HCT116 (cell line): ENCODE measurements around the gene CBX1. TPM values are rescaled to one million over a fixed set of nuclear protein-coding genes. Genes with fewer than 3 reads are reported as not detected.

ENCODE experiments used
- ATAC-seq: fragments of 200-7000 bp; cut with Tn5 transposase; 2 replicates; pipeline ENCODE4 v1.9.1; 2020; ENCODE audit warnings: mild to moderate bottlenecking, moderate library complexity
- BruUV-seq: library from RNA; stranded (reverse); fragments of 400-500 nt; replicated peaks from 2 replicates; lab custom pipeline; 2021; lab: Mats Ljungman, UMichigan
- CTCF ChIA-PET: fragments of 300-600 bp; sonication (Branson Sonifier 250); formaldehyde crosslinking; loops from one replicate; lab custom pipeline; 2021; ENCODE audit warnings: antibody characterized with exemption; lab: Charles Lee
- POLR2A ChIA-PET: fragments of 300-600, 350-600 bp; sonication (Branson Sonifier 250); formaldehyde crosslinking; loops from one replicate; lab custom pipeline; 2021; ENCODE audit warnings: antibody characterized with exemption; lab: Charles Lee
- RAD21 ChIA-PET, 2 experiments: fragments of 300-600 bp; sonication (Branson Sonifier 250); formaldehyde crosslinking; loops; one replicate each; lab custom pipeline; 2023; ENCODE audit warnings: low total read pairs in 2 of 2; ENCODE audit not compliant: uncharacterized antibody in 2 of 2, unreplicated experiment in 2 of 2, low non-redundant PET in 1 of 2; lab: Charles Lee
- DNase-seq: peaks from one replicate; pipeline ENCODE4 v3.0.0-alpha.2; 2010; ENCODE audit warnings: low read depth, low spot score
- H2AFZ ChIP-seq: fragments of 200-600 bp; shearing (Covaris generic), sonication (generic); 2 replicates; pipeline ENCODE4 v1.6.1; 2017; ENCODE audit warnings: low read depth, mixed run types, mixed read lengths, antibody characterized with exemption, low read length; ENCODE audit not compliant: poor library complexity, severe bottlenecking
- H3K27ac ChIP-seq: 2 replicates; pipeline ENCODE4 v1.5.1; 2012; ENCODE audit warnings: low read depth, low read length
- H3K27me3 ChIP-seq: fragments of 200-600 bp; sonication (generic); 2 replicates; pipeline ENCODE4 v1.6.1; 2016; ENCODE audit warnings: mixed run types, low read length, mixed read lengths; ENCODE audit not compliant: insufficient read depth
- H3K36me3 ChIP-seq, 2 experiments: fragments of 200-500 bp in 1 of 2; fragments of 200-600 bp in 1 of 2; sonication (Bioruptor generic) in 1 of 2; sonication (generic) in 1 of 2; 2 replicates each; pipeline versions ENCODE4 v1.5.1 to v1.6.1; 2014 to 2016; ENCODE audit warnings: low read length in 2 of 2, inconsistent platforms in 1 of 2, mixed read lengths in 1 of 2, mixed run types in 1 of 2; ENCODE audit not compliant: insufficient read depth in 2 of 2, control insufficient read depth in 1 of 2
- H3K4me1 ChIP-seq, 2 experiments: fragments of 200-600 bp in 1 of 2; sonication (generic) in 1 of 2; 2 replicates each; pipeline versions ENCODE4 v1.5.1 to v1.6.1; 2012 to 2017; ENCODE audit warnings: low read length in 2 of 2, inconsistent platforms in 1 of 2, mild to moderate bottlenecking in 1 of 2, mixed read lengths in 1 of 2, mixed run types in 1 of 2, moderate library complexity in 1 of 2; ENCODE audit not compliant: insufficient read depth in 2 of 2, control insufficient read depth in 1 of 2
- H3K4me2 ChIP-seq: fragments of 200-600 bp; sonication (generic); 2 replicates; pipeline ENCODE4 v1.6.1; 2017; ENCODE audit warnings: mixed run types, low read length, mixed read lengths
- H3K4me3 ChIP-seq, 2 experiments: fragments of 200-600 bp in 1 of 2; sonication (generic) in 1 of 2; replicated peaks in 1 of 2; 2 replicates each; pipeline ENCODE4 v1.5.1; 2011 to 2016; ENCODE audit warnings: low read length in 2 of 2, control low read depth in 1 of 2, low read depth in 1 of 2, mild to moderate bottlenecking in 1 of 2, mixed read lengths in 1 of 2, mixed run types in 1 of 2
- H3K79me2 ChIP-seq: fragments of 200-600 bp; sonication (generic); 2 replicates; pipeline ENCODE4 v1.6.1; 2017; ENCODE audit warnings: mild to moderate bottlenecking, mixed run types, low read length, moderate library complexity, mixed read lengths; ENCODE audit not compliant: insufficient read depth
- H3K9ac ChIP-seq: fragments of 200-600 bp; sonication (generic); 2 replicates; pipeline ENCODE4 v1.6.1; 2016; ENCODE audit warnings: low read length, mixed read lengths
- H3K9me2 ChIP-seq: fragments of 200-600 bp; sonication (generic), shearing (Covaris generic); 2 replicates; pipeline ENCODE4 v1.6.1; 2017; ENCODE audit warnings: mixed run types, mild to moderate bottlenecking, moderate library complexity; ENCODE audit not compliant: insufficient read depth
- H3K9me3 ChIP-seq, 2 experiments: fragments of 200-500 bp in 1 of 2; fragments of 200-600 bp in 1 of 2; sonication (Bioruptor generic) in 1 of 2; sonication (generic) in 1 of 2; 2 replicates each; pipeline ENCODE4 v1.6.1; 2014 to 2017; ENCODE audit warnings: low read length in 2 of 2, mixed read lengths in 2 of 2, inconsistent platforms in 1 of 2, low read depth in 1 of 2, mild to moderate bottlenecking in 1 of 2, mixed run types in 1 of 2, moderate library complexity in 1 of 2; ENCODE audit not compliant: control insufficient read depth in 1 of 2, insufficient read depth in 1 of 2
- H4K20me1 ChIP-seq: fragments of 200-600 bp; sonication (generic), shearing (Covaris generic); 2 replicates; pipeline ENCODE4 v1.6.1; 2017; ENCODE audit warnings: mixed run types, mild to moderate bottlenecking, moderate library complexity; ENCODE audit not compliant: insufficient read depth
- CBX3 ChIP-seq: IDR thresholded peaks from 2 replicates; pipeline ENCODE4 v1.6.1; 2012; ENCODE audit warnings: low read depth
- CEBPB ChIP-seq: IDR thresholded peaks from 2 replicates; pipeline ENCODE4 v1.6.1; 2012; ENCODE audit warnings: low read depth
- EGR1 ChIP-seq: IDR thresholded peaks from 2 replicates; pipeline ENCODE4 v1.6.1; 2012; ENCODE audit warnings: low read depth
- EZH2phosphoT487 ChIP-seq: fragments of 200-600 bp; IDR thresholded peaks from 2 replicates; pipeline ENCODE4 v1.6.1; 2018; ENCODE audit warnings: antibody characterized with exemption, borderline replicate concordance
- FOSL1 ChIP-seq: IDR thresholded peaks from 2 replicates; pipeline ENCODE4 v1.6.1; 2012; ENCODE audit warnings: low read depth
- JUND ChIP-seq: IDR thresholded peaks from 2 replicates; pipeline ENCODE4 v1.6.1; 2012
- POLR2A ChIP-seq: IDR thresholded peaks from 2 replicates; pipeline ENCODE4 v1.7.0; 2011; ENCODE audit warnings: borderline replicate concordance; ENCODE audit not compliant: insufficient read depth, insufficient read length; ENCODE audit errors: extremely low read depth
- POLR2AphosphoS5 ChIP-seq: IDR thresholded peaks from 2 replicates; pipeline ENCODE4 v1.6.1; 2011; ENCODE audit warnings: mild to moderate bottlenecking, low read depth, low read length, moderate library complexity
- RAD21 ChIP-seq: IDR thresholded peaks from 2 replicates; pipeline ENCODE4 v1.6.1; 2012; ENCODE audit warnings: low read depth, mild to moderate bottlenecking
- SIN3A ChIP-seq: IDR thresholded peaks from 2 replicates; pipeline ENCODE4 v1.6.1; 2012; ENCODE audit warnings: low read depth
- SP1 ChIP-seq: IDR thresholded peaks from 2 replicates; pipeline ENCODE4 v1.6.1; 2012; ENCODE audit warnings: low read depth
- SRF ChIP-seq: IDR thresholded peaks from 2 replicates; pipeline ENCODE4 v1.6.1; 2012; ENCODE audit warnings: low read depth
- TCF7L2 ChIP-seq: IDR thresholded peaks from 2 replicates; pipeline ENCODE4 v1.7.0; 2011; ENCODE audit warnings: borderline replicate concordance, inconsistent platforms; ENCODE audit not compliant: insufficient read depth, insufficient read length; ENCODE audit errors: extremely low read depth
- YY1 ChIP-seq: IDR thresholded peaks from 2 replicates; pipeline ENCODE4 v1.6.1; 2011; ENCODE audit warnings: low read length, low read depth, moderate library complexity, mild to moderate bottlenecking; ENCODE audit not compliant: insufficient replicate concordance; ENCODE audit errors: extremely low read depth
- ZFX ChIP-seq: fragments of 450-650 bp; IDR thresholded peaks from 2 replicates; pipeline ENCODE4 v1.6.1; 2017
- intact Hi-C: fragments of 100-400 bp; cut with micrococcal nuclease; formaldehyde crosslinking; loops from 2 replicates; pipeline ENCODE4 v1.10.0; 2022
- total RNA-seq: library from RNA; stranded (reverse); gene quantifications from one replicate; pipeline ENCODE4 v1.2.1, GENCODE V29; 2021; ENCODE audit not compliant: unreplicated experiment
- TF ChIP-seq, protein P1 (sequence below): IDR thresholded peaks from 2 replicates; pipeline ENCODE4 v1.6.1; 2011; ENCODE audit warnings: mild to moderate bottlenecking, low read length, moderate library complexity; ENCODE audit not compliant: insufficient replicate concordance; ENCODE audit errors: extremely low read depth
- TF ChIP-seq, protein P2 (sequence below): IDR thresholded peaks from 2 replicates; pipeline ENCODE4 v1.6.1; 2012
- TF ChIP-seq, protein P3 (sequence below): IDR thresholded peaks from 2 replicates; pipeline ENCODE4 v1.6.1; 2012; ENCODE audit warnings: low read depth
- TF ChIP-seq, protein P4 (sequence below), 3 experiments: fragments of 200-600 bp in 1 of 3; sonication (generic) in 1 of 3; IDR thresholded peaks in 2 of 3; conservative IDR thresholded peaks in 1 of 3; 2 replicates each; pipeline ENCODE4 v1.5.1; 2012 to 2017; ENCODE audit warnings: low read depth in 2 of 3, low read length in 2 of 3, antibody characterized with exemption in 1 of 3, borderline replicate concordance in 1 of 3, control low read depth in 1 of 3, mild to moderate bottlenecking in 1 of 3, mixed read lengths in 1 of 3, mixed run types in 1 of 3, moderate library complexity in 1 of 3; ENCODE audit not compliant: insufficient read depth in 1 of 3

The CBX1 gene
- total RNA-seq, 1 experiment from 2014 or later, result 136 TPM

DNA sequence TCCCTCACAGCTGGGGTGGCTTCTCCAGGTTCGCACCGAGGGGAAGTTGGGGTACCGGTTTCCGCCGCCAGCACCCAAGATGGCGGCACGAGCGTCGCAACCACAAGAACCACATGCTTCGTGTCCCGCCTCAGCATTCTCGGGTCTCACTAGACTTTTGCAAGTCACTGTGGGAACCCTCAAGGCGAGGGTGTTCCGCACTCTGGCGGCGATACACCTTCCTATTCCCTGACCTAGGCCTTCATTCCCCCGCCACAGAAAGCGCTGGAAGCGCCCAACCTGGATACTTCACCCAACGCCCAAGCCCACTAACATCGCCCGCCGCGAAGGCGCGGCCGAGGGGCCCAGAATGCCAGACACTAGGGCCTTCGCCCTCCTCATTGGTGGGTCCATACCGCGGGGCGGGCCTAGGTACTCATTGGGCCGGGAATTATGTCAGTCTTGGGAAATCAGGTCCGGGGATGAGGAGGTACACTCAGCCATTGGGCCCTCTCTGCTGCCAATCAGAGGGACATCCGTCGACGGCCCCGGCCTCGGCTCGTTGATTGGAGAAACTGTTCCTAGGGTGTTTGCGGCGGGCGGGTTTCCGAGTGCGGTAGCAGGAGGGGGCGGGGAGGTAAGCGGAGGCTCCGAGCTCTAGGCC, 53.4 kb downstream of the CBX1 start, which contains the start of gene NFE2L1:
TSS of gene NFE2L1 (plus strand) at position 619 of the 643 bp plus-strand sequence. CDS start 2,760 bp downstream, outside the sequence.
- Histone ChIP-seq H3K9me3 (no peaks in the 10 kb centered on the region), H2AFZ (peak within 1 kb of the TSS; percentile 49), H3K36me3 (peaks cover 20 to 26% of the 10 kb centered on the region in 2 experiments), H3K79me2 (peaks cover 43% of the 10 kb centered on the region), H3K4me2 (peak within 1 kb of the TSS; percentile 78), H3K4me3 (peak within 1 kb of the TSS; percentile 64 to 67), H4K20me1 (no peaks in the 10 kb centered on the region), H3K4me1 (peaks cover 25 to 52% of the 10 kb centered on the region in 2 experiments), H3K27ac (peak within 1 kb of the TSS; percentile 90), H3K9ac (peak within 1 kb of the TSS; percentile 72), H3K27me3 (no peaks in the 10 kb centered on the region), H3K9me2 (no peaks in the 10 kb centered on the region)
- ChIA-PET CTCF (interaction anchor here (1.0 to 3.5 kb wide), 7 partner anchors 11 to 83 kb away, joined by 4 to 37 read pairs (median 6); partner anchors contain the start of gene CDK5RAP3), RAD21 (interaction anchor here (1.4 to 2.1 kb wide), 2 partner anchors 22 kb away, joined by 13 to 15 read pairs; no protein-coding TSS in a partner anchor), POLR2A (interaction anchor here (0.6 to 4.7 kb wide), 35 partner anchors 11 to 831 kb away, joined by 3 to 114 read pairs (median 5); partner anchors contain the start of genes CBX1, CDK5RAP3, HOXB6 and HOXB9)
- DNase-seq (peak; percentile 100), ATAC-seq (peak; percentile 91)
- intact Hi-C loops, result loop anchor here (2.0 kb wide), 1 partner anchor 21 kb away; no protein-coding TSS in a partner anchor
- TSS peak; percentile 89 for BruUV-seq
- TF ChIP-seq FOSL1 (no peak), RAD21 (no peak), SP1 (peak; percentile 99), POLR2AphosphoS5 (peak; percentile 73), EZH2phosphoT487 (no peak), CBX3 (peak; percentile 85; the same call in 1 of the 2 replicates), POLR2A (peak; percentile 71), TCF7L2 (no peak), YY1 (peak; percentile 92), EGR1 (no peak), JUND (no peak), ZFX (no peak), SIN3A (no peak; the same call in 1 of the 2 replicates), SRF (no peak), CEBPB (no peak)
- TF ChIP-seq, protein P1, sequence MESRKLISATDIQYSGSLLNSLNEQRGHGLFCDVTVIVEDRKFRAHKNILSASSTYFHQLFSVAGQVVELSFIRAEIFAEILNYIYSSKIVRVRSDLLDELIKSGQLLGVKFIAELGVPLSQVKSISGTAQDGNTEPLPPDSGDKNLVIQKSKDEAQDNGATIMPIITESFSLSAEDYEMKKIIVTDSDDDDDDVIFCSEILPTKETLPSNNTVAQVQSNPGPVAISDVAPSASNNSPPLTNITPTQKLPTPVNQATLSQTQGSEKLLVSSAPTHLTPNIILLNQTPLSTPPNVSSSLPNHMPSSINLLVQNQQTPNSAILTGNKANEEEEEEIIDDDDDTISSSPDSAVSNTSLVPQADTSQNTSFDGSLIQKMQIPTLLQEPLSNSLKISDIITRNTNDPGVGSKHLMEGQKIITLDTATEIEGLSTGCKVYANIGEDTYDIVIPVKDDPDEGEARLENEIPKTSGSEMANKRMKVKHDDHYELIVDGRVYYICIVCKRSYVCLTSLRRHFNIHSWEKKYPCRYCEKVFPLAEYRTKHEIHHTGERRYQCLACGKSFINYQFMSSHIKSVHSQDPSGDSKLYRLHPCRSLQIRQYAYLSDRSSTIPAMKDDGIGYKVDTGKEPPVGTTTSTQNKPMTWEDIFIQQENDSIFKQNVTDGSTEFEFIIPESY, result no peak
- TF ChIP-seq, protein P2, sequence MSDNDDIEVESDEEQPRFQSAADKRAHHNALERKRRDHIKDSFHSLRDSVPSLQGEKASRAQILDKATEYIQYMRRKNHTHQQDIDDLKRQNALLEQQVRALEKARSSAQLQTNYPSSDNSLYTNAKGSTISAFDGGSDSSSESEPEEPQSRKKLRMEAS, result peak; percentile 99
- TF ChIP-seq, protein P3, sequence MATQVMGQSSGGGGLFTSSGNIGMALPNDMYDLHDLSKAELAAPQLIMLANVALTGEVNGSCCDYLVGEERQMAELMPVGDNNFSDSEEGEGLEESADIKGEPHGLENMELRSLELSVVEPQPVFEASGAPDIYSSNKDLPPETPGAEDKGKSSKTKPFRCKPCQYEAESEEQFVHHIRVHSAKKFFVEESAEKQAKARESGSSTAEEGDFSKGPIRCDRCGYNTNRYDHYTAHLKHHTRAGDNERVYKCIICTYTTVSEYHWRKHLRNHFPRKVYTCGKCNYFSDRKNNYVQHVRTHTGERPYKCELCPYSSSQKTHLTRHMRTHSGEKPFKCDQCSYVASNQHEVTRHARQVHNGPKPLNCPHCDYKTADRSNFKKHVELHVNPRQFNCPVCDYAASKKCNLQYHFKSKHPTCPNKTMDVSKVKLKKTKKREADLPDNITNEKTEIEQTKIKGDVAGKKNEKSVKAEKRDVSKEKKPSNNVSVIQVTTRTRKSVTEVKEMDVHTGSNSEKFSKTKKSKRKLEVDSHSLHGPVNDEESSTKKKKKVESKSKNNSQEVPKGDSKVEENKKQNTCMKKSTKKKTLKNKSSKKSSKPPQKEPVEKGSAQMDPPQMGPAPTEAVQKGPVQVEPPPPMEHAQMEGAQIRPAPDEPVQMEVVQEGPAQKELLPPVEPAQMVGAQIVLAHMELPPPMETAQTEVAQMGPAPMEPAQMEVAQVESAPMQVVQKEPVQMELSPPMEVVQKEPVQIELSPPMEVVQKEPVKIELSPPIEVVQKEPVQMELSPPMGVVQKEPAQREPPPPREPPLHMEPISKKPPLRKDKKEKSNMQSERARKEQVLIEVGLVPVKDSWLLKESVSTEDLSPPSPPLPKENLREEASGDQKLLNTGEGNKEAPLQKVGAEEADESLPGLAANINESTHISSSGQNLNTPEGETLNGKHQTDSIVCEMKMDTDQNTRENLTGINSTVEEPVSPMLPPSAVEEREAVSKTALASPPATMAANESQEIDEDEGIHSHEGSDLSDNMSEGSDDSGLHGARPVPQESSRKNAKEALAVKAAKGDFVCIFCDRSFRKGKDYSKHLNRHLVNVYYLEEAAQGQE, result no peak
- TF ChIP-seq, protein P4, sequence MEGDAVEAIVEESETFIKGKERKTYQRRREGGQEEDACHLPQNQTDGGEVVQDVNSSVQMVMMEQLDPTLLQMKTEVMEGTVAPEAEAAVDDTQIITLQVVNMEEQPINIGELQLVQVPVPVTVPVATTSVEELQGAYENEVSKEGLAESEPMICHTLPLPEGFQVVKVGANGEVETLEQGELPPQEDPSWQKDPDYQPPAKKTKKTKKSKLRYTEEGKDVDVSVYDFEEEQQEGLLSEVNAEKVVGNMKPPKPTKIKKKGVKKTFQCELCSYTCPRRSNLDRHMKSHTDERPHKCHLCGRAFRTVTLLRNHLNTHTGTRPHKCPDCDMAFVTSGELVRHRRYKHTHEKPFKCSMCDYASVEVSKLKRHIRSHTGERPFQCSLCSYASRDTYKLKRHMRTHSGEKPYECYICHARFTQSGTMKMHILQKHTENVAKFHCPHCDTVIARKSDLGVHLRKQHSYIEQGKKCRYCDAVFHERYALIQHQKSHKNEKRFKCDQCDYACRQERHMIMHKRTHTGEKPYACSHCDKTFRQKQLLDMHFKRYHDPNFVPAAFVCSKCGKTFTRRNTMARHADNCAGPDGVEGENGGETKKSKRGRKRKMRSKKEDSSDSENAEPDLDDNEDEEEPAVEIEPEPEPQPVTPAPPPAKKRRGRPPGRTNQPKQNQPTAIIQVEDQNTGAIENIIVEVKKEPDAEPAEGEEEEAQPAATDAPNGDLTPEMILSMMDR (IDR thresholded peaks at IDR 0.05 in 2 of 3, conservative IDR thresholded peaks at IDR 0.05 in 1 of 3; ENCODE audit: borderline replicate concordance in 1 of 3, insufficient read depth in 1 of 3, low read depth in 2 of 3, low read length in 2 of 3), result no peak
